GM23338 (cell line): ENCODE data around the gene ROCK2. TPM values are rescaled to one million over a fixed set of nuclear protein-coding genes. Genes with fewer than 3 reads are reported as not detected.

ENCODE experiments used
- ATAC-seq: fragments of 200-7000 bp; cut with Tn5 transposase; 3 replicates; pipeline ENCODE4 v1.9.1; 2020
- DNase-seq: peaks from one replicate; pipeline ENCODE4 v3.0.0-alpha.2; 2015; ENCODE audit warnings: low spot score
- H2AFZ ChIP-seq: fragments of 200-600 bp; sonication (generic); 2 replicates; pipeline ENCODE4 v1.8.0; 2016; ENCODE audit warnings: antibody characterized with exemption, mild to moderate bottlenecking, moderate library complexity
- H3F3A ChIP-seq: fragments of 200-600 bp; sonication (generic); replicated peaks from 2 replicates; pipeline ENCODE4 v1.8.0; 2017; ENCODE audit warnings: antibody characterized with exemption, mixed run types, low read depth
- H3K27ac ChIP-seq: fragments of 200-600 bp; sonication (generic); 2 replicates; pipeline ENCODE4 v1.6.1; 2016; ENCODE audit warnings: low read depth
- H3K27me3 ChIP-seq: fragments of 200-600 bp; sonication (generic); 2 replicates; pipeline ENCODE4 v1.8.0; 2016; ENCODE audit warnings: mild to moderate bottlenecking, mixed run types, moderate library complexity; ENCODE audit not compliant: insufficient read depth
- H3K36me3 ChIP-seq: fragments of 200-600 bp; sonication (generic); 2 replicates; pipeline ENCODE4 v1.8.0; 2016; ENCODE audit warnings: mild to moderate bottlenecking; ENCODE audit not compliant: insufficient read depth
- H3K4me1 ChIP-seq: fragments of 200-600 bp; sonication (generic); 2 replicates; pipeline ENCODE4 v1.8.0; 2016; ENCODE audit warnings: mild to moderate bottlenecking, moderate library complexity; ENCODE audit not compliant: insufficient read depth
- H3K4me2 ChIP-seq: fragments of 200-600 bp; sonication (generic); 2 replicates; pipeline ENCODE4 v1.7.1; 2017; ENCODE audit warnings: mixed run types
- H3K4me3 ChIP-seq: fragments of 200-600 bp; sonication (generic); 2 replicates; pipeline ENCODE4 v1.6.1; 2016; ENCODE audit warnings: mixed run types
- H3K79me2 ChIP-seq: fragments of 200-600 bp; sonication (generic); replicated peaks from 2 replicates; pipeline ENCODE4 v1.8.0; 2017; ENCODE audit warnings: mild to moderate bottlenecking; ENCODE audit not compliant: insufficient read depth
- H3K9me2 ChIP-seq: fragments of 200-600 bp; sonication (generic); 2 replicates; pipeline ENCODE4 v1.8.0; 2017; ENCODE audit not compliant: insufficient read depth
- H4K20me1 ChIP-seq: fragments of 200-600 bp; sonication (generic); replicated peaks from 2 replicates; pipeline ENCODE4 v1.8.0; 2017; ENCODE audit warnings: mild to moderate bottlenecking; ENCODE audit not compliant: insufficient read depth
- H3K27ac Mint-ChIP-seq: 2 replicates; pipeline ENCODE4 v1.8.0; 2020; ENCODE audit warnings: inconsistent platforms, mild to moderate bottlenecking, moderate library complexity, mixed read lengths
- H3K27me3 Mint-ChIP-seq: 3 replicates; pipeline ENCODE4 v1.8.0; 2022; ENCODE audit warnings: low read depth, mild to moderate bottlenecking, moderate library complexity, mixed read lengths, inconsistent platforms; ENCODE audit not compliant: insufficient read depth, poor library complexity
- H3K36me3 Mint-ChIP-seq: 3 replicates; pipeline ENCODE4 v1.8.0; 2021; ENCODE audit warnings: low read depth, mild to moderate bottlenecking, inconsistent platforms, moderate library complexity, mixed read lengths
- H3K4me1 Mint-ChIP-seq: 3 replicates; pipeline ENCODE4 v1.8.0; 2020; ENCODE audit warnings: mild to moderate bottlenecking, inconsistent platforms, mixed read lengths
- H3K4me3 Mint-ChIP-seq: 3 replicates; pipeline ENCODE4 v1.8.0; 2021; ENCODE audit warnings: moderate library complexity, mild to moderate bottlenecking, inconsistent platforms, mixed read lengths
- H3K9me3 Mint-ChIP-seq: 3 replicates; pipeline ENCODE4 v1.8.0; 2020; ENCODE audit warnings: moderate library complexity, mild to moderate bottlenecking, inconsistent platforms, mixed read lengths
- CREB1 ChIP-seq: fragments of 250-450 bp; sonication (Bioruptor Pico); IDR thresholded peaks from 2 replicates; pipeline ENCODE4 v1.5.0; 2020; ENCODE audit warnings: low read depth, mild to moderate bottlenecking, moderate library complexity
- CTCF ChIP-seq, 2 experiments: fragments of 200-600 bp in 1 of 2; sonication (generic) in 1 of 2; conservative IDR thresholded peaks; 2 replicates each; pipeline versions ENCODE4 v1.5.1 to v1.6.1; 2016 to 2017; ENCODE audit warnings: antibody characterized with exemption in 2 of 2, low read depth in 2 of 2, mild to moderate bottlenecking in 2 of 2, moderate library complexity in 1 of 2
- EZH2 ChIP-seq: fragments of 200-600 bp; sonication (generic); IDR thresholded peaks from one replicate; pipeline ENCODE4 v1.8.0; 2017; ENCODE audit warnings: antibody characterized with exemption, mild to moderate bottlenecking, low read depth; ENCODE audit not compliant: unreplicated experiment
- EZH2phosphoT487 ChIP-seq: fragments of 200-600 bp; sonication (generic); IDR thresholded peaks from one replicate; pipeline ENCODE4 v1.8.1; 2018; ENCODE audit warnings: antibody characterized with exemption; ENCODE audit not compliant: unreplicated experiment
- JUNB ChIP-seq: IDR thresholded peaks from one replicate; pipeline ENCODE4 v1.6.1; 2016; ENCODE audit warnings: antibody characterized with exemption; ENCODE audit not compliant: unreplicated experiment
- NANOG ChIP-seq: IDR thresholded peaks from 2 replicates; pipeline ENCODE4 v1.6.1; 2016; ENCODE audit warnings: antibody characterized with exemption, borderline replicate concordance
- REST ChIP-seq: IDR thresholded peaks from one replicate; pipeline ENCODE4 v1.6.1; 2018; ENCODE audit warnings: antibody characterized with exemption; ENCODE audit not compliant: unreplicated experiment
- STAT1 ChIP-seq: IDR thresholded peaks from one replicate; pipeline ENCODE4 v1.6.1; 2016; ENCODE audit warnings: antibody characterized with exemption; ENCODE audit not compliant: unreplicated experiment
- ZNF331 ChIP-seq: fragments of 250-450 bp; sonication (Bioruptor Pico); IDR thresholded peaks from 2 replicates; pipeline ENCODE4 v1.5.0; 2020; ENCODE audit warnings: low read depth, mild to moderate bottlenecking, moderate library complexity
- ZNF462 ChIP-seq: fragments of 250-450 bp; sonication (Bioruptor Pico); IDR thresholded peaks from 2 replicates; pipeline ENCODE4 v1.5.0; 2020; ENCODE audit warnings: mild to moderate bottlenecking, moderate library complexity
- polyA plus RNA-seq: library from polyadenylated mRNA; unstranded; fragments of >200 nt; fragmentation: Nextera tagmentation; extraction: Ambion mirVana; gene quantifications from 2 replicates; pipeline ENCODE4 v1.2.1, GENCODE V29; 2016
- total RNA-seq: library from RNA; depleted of rRNA; stranded (reverse); fragments of >200 nt; shearing (Covaris generic); gene quantifications from 2 replicates; pipeline ENCODE4 v1.2.3, GENCODE V29; 2014

The ROCK2 gene
- total and polyA plus RNA-seq, 2 experiments from 2014 or later, result 16.4 to 28.0 TPM

DNA sequence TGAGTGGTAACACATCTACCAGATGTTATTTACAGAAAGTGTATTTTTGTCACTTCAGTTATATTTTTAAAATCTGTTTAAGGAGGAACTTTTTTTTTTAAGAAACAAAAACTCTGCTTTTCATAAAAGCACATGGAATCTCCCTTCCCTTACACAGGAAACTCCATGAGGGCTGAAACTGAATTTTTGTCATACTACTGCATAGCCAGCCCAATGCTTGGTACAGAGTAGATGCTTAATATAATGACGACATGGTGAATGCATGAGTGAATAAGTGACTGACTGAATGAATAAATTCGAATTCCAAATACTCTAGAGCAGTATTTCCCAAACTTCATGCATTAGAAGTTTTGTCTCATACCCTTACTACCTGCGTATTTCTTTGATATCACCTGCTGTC, 86.5 kb downstream of the ROCK2 start (continued):
- TF ChIP-seq ZNF331 (no peak), STAT1 (no peak), NANOG (no peak), CREB1 (CRISPR knock-in tag) (no peak), JUNB (no peak), REST (no peak), EZH2 (no peak)

GRCh38 chr2:11257078-11257477, 87.4 kb downstream of the ROCK2 start:
- H3K27ac Mint-ChIP-seq, result no peak overlapping the region
- TF ChIP-seq EZH2phosphoT487 (no peak), REST (no peak), EZH2 (no peak), NANOG (no peak), ZNF462 (CRISPR knock-in tag) (no peak), CTCF (conservative IDR thresholded peaks at IDR 0.05; ENCODE audit: low read depth in 2 of 2) (no peak)

More at GRCh38 chr2:11257078-11257477, 87.4 kb downstream of the ROCK2 start:
- Histone ChIP-seq H3K27ac (no peak overlapping the region), H3K27me3 (no peaks in the 10 kb centered on the region), H3K36me3 (no peaks in the 10 kb centered on the region), H3K4me3 (no peak overlapping the region), H3F3A (no peaks in the 10 kb centered on the region), H3K4me2 (no peak overlapping the region), H3K4me1 (0 out of 2 replicates have a peak, but pooled peaks cover 3% of the 10 kb centered on the region), H4K20me1 (no peaks in the 10 kb centered on the region; the same call in none of the 2 replicates), H2AFZ (no peak overlapping the region), H3K9me2 (no peaks in the 10 kb centered on the region), H3K79me2 (peaks cover 22% of the 10 kb centered on the region)
- peaks cover 6% of the 10 kb centered on the region; the same call in 2 of the 3 replicates for H3K4me1 Mint-ChIP-seq
- H3K27me3 Mint-ChIP-seq, result no peaks in the 10 kb centered on the region
- H3K36me3 Mint-ChIP-seq, result peaks cover 3% of the 10 kb centered on the region; the same call in 1 of the 3 replicates
- peak; percentile 89 for ATAC-seq
- peaks cover 3% of the 10 kb centered on the region; the same call in 2 of the 3 replicates for H3K9me3 Mint-ChIP-seq
- DNase-seq, result peak; percentile 34
- no peak overlapping the region for H3K4me3 Mint-ChIP-seq
